ENCODE results near the gene GARIN5B.

GRCh38 chr19:55372316-55373081 lies 9.4 kb upstream of the GARIN5B start:
- no peak for TF ChIP-seq EZH2phosphoT487 (IDR thresholded peaks at IDR 0.05; ENCODE audit: insufficient read depth, low read depth)
- no peak for TF ChIP-seq EZH2 (IDR thresholded peaks at IDR 0.05; ENCODE audit: insufficient read depth, poor library complexity, severe bottlenecking)
